ENCODE results near the gene NABP2. TPM values are rescaled to one million over a fixed set of nuclear protein-coding genes. Genes with fewer than 3 reads are reported as not detected.

The NABP2 gene
- total RNA-seq, 1 donor from 2014 or later = 42.1 TPM

DNA sequence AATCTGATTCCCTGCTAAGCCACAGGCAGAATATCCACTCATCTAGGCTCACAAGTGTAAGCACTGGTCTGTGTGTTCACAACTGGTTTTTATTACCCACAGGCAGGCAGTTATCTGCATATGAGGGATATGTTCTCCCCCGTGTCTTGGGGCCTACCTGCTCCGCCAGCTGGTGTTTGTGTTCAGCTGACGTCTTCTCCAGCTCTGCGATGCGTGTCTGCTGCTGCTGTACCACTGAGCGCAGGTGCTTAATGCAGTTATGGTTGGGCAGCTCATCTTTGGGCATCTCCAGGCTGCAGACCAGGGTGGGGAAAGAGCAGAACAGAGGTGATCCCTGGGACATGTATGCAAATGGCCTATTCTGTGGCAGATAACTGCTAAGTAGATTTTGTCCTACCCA, 16.1 kb upstream of the NABP2 start:
- Mint-ChIP-seq H3K27ac (ENCODE audit: unreplicated experiment) (no peak overlapping the region), H3K9me3 (ENCODE audit: unreplicated experiment) (no peaks in the 10 kb centered on the region), H3K27me3 (ENCODE audit: unreplicated experiment) (no peaks in the 10 kb centered on the region), H3K4me3 (ENCODE audit: unreplicated experiment) (no peak overlapping the region), H3K36me3 (ENCODE audit: unreplicated experiment) (peaks cover 43% of the 10 kb centered on the region), H3K4me1 (ENCODE audit: unreplicated experiment) (no peaks in the 10 kb centered on the region)
- TF ChIP-seq CTCF (IDR thresholded peaks at IDR 0.05) = no peak
- no peak for DNase-seq (ENCODE audit: extremely low spot score, unreplicated experiment)

GRCh38 chr12:56212361-56212760, 11.8 kb upstream of the NABP2 start:
- peaks cover 3% of the 10 kb centered on the region for H3K4me1 Mint-ChIP-seq (ENCODE audit: unreplicated experiment)

DNA sequence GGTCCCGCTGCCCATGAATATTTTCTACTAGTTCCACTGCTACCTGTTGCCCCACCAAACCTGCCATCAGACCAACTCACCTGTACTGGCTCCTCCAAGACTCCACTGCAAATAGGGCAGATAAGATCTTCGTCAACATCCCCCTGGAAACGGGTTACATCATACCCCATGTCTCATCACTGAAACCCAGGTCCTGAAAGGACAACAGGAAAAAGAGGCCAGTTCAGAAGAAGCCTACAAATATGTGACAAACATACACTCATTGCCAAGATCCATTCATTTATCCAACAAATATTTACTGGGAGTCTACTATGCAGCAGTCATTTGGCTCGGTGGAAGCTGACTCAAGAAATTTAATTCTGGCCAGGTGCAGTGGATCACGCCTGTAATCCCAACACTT, 10.3 kb upstream of the NABP2 start:
- TF ChIP-seq CTCF (IDR thresholded peaks at IDR 0.05) = no peak
- Mint-ChIP-seq H3K36me3 (ENCODE audit: unreplicated experiment) (peaks cover 39% of the 10 kb centered on the region), H3K27ac (ENCODE audit: unreplicated experiment) (no peak overlapping the region), H3K9me3 (ENCODE audit: unreplicated experiment) (no peaks in the 10 kb centered on the region), H3K27me3 (ENCODE audit: unreplicated experiment) (no peaks in the 10 kb centered on the region), H3K4me1 (ENCODE audit: unreplicated experiment) (peaks cover 3% of the 10 kb centered on the region), H3K4me3 (ENCODE audit: unreplicated experiment) (no peak overlapping the region)
- no peak for DNase-seq (ENCODE audit: extremely low spot score, unreplicated experiment)

More at GRCh38 chr12:56212361-56212760, 11.8 kb upstream of the NABP2 start:
- Mint-ChIP-seq H3K27ac (ENCODE audit: unreplicated experiment) (no peak overlapping the region), H3K4me3 (ENCODE audit: unreplicated experiment) (no peak overlapping the region), H3K27me3 (ENCODE audit: unreplicated experiment) (no peaks in the 10 kb centered on the region), H3K36me3 (ENCODE audit: unreplicated experiment) (peaks cover 44% of the 10 kb centered on the region), H3K9me3 (ENCODE audit: unreplicated experiment) (no peaks in the 10 kb centered on the region)
- no peak for TF ChIP-seq CTCF (IDR thresholded peaks at IDR 0.05)
- no peak for DNase-seq (ENCODE audit: extremely low spot score, unreplicated experiment)

DNA sequence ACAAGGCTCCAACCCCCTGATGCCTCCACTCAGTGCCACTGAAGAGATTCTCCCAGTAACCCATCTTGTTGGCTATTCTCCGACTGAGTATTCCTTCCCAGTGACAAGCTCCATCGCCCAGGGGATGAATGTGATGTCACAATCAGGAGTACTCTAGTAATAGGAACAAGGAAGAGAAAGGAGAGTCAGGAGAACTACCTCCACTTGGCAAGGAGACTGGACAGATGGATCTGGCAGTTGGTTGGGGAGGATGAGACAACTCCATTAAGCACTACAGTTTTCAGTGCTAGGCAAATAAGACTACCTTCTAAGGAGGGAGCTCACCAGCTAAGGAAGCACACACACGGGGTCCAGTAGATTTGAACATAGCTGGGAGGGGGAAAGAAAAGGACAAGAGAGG, 7.7 kb upstream of the NABP2 start:
- Mint-ChIP-seq H3K4me3 (ENCODE audit: unreplicated experiment) (no peak overlapping the region), H3K9me3 (ENCODE audit: unreplicated experiment) (no peaks in the 10 kb centered on the region), H3K36me3 (ENCODE audit: unreplicated experiment) (peaks cover 29% of the 10 kb centered on the region), H3K27ac (ENCODE audit: unreplicated experiment) (no peak overlapping the region), H3K4me1 (ENCODE audit: unreplicated experiment) (peaks cover 9% of the 10 kb centered on the region), H3K27me3 (ENCODE audit: unreplicated experiment) (no peaks in the 10 kb centered on the region)
- DNase-seq (ENCODE audit: extremely low spot score, unreplicated experiment) = no peak
- no peak for TF ChIP-seq CTCF (IDR thresholded peaks at IDR 0.05)

DNA sequence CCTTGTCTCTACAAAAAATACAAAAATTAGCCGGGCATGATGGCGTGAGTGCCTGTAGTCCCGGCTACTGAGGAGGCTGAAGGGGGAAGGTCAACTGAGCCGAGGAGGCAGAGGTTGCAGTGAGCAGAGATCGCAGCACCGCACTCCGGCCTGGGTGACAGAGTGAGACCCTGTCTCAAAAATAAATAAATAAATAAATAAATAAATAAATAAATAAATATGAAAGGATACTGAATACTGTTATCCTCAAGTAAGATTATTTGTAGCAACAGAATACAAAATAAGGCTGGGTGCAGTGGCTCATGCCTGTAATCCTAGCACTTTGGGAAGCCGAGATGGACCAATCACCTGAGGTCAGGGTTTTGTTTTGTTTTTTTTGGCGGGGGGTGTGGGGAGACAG, 4.3 kb upstream of the NABP2 start:
- Mint-ChIP-seq H3K4me1 (ENCODE audit: unreplicated experiment) (peaks cover 32% of the 10 kb centered on the region), H3K36me3 (ENCODE audit: unreplicated experiment) (peaks cover 10% of the 10 kb centered on the region), H3K27me3 (ENCODE audit: unreplicated experiment) (no peaks in the 10 kb centered on the region), H3K9me3 (ENCODE audit: unreplicated experiment) (no peaks in the 10 kb centered on the region), H3K27ac (ENCODE audit: unreplicated experiment) (peak overlapping the region; percentile 57), H3K4me3 (ENCODE audit: unreplicated experiment) (peak overlapping the region; percentile 22)
- DNase-seq (ENCODE audit: extremely low spot score, unreplicated experiment) = no peak
- no peak for TF ChIP-seq CTCF (IDR thresholded peaks at IDR 0.05)

All from osteocyte (in vitro differentiated cells).